Measurements from ENCODE around the gene EVX2.

The EVX2 gene

GRCh38 chr2:176109946-176110345 lies 26.2 kb upstream of the EVX2 start:
- DNase-seq (ENCODE audit: extremely low spot score): no peak
- TF ChIP-seq SP1 (IDR thresholded peaks at IDR 0.05) (no peak), FOXA1 (IDR thresholded peaks at IDR 0.05) (no peak), HDGF (IDR thresholded peaks at IDR 0.05; ENCODE audit: borderline replicate concordance) (no peak), TARDBP (IDR thresholded peaks at IDR 0.05) (no peak), ZNF384 (IDR thresholded peaks at IDR 0.05) (no peak), FOXK2 (IDR thresholded peaks at IDR 0.05) (no peak), L3MBTL2 (conservative IDR thresholded peaks at IDR 0.05) (no peak), ELF4 (IDR thresholded peaks at IDR 0.05) (no peak), BHLHE40 (IDR thresholded peaks at IDR 0.05; ENCODE audit: borderline replicate concordance) (no peak), ARNT (IDR thresholded peaks at IDR 0.05) (no peak), CTBP1 (IDR thresholded peaks at IDR 0.05; ENCODE audit: borderline replicate concordance) (no peak), FOXM1 (IDR thresholded peaks at IDR 0.05; ENCODE audit: borderline replicate concordance) (no peak), NFRKB (IDR thresholded peaks at IDR 0.05) (no peak), PKNOX1 (IDR thresholded peaks at IDR 0.05) (no peak), SUZ12 (IDR thresholded peaks at IDR 0.05) (no peak), LEF1 (IDR thresholded peaks at IDR 0.05; ENCODE audit: borderline replicate concordance) (no peak)
- POLR2A ChIA-PET: interaction anchor here (1.0 kb wide), 1 partner anchor 10 kb away, joined by 3 read pairs; no protein-coding TSS in a partner anchor
- CTCF ChIA-PET: interaction anchor here (0.7 kb wide), 1 partner anchor 735 kb away, joined by 3 read pairs; no protein-coding TSS in a partner anchor

- POLR2A ChIA-PET: interaction anchor here (1.0 kb wide), 1 partner anchor 11 kb away, joined by 3 read pairs; no protein-coding TSS in a partner anchor
- CTCF ChIA-PET: no interaction called here
- no peak for DNase-seq (ENCODE audit: extremely low spot score)
- TF ChIP-seq LEF1 (IDR thresholded peaks at IDR 0.05; ENCODE audit: borderline replicate concordance) (no peak), HDGF (IDR thresholded peaks at IDR 0.05; ENCODE audit: borderline replicate concordance) (no peak), L3MBTL2 (conservative IDR thresholded peaks at IDR 0.05) (no peak; the same call in 1 of the 2 replicates), BHLHE40 (IDR thresholded peaks at IDR 0.05; ENCODE audit: borderline replicate concordance) (no peak), FOXK2 (IDR thresholded peaks at IDR 0.05) (no peak), ARNT (IDR thresholded peaks at IDR 0.05) (no peak), ZNF384 (IDR thresholded peaks at IDR 0.05) (no peak), CTBP1 (IDR thresholded peaks at IDR 0.05; ENCODE audit: borderline replicate concordance) (no peak), ELF4 (IDR thresholded peaks at IDR 0.05) (no peak), TARDBP (IDR thresholded peaks at IDR 0.05) (no peak), PKNOX1 (IDR thresholded peaks at IDR 0.05) (no peak), FOXA1 (IDR thresholded peaks at IDR 0.05) (no peak), SUZ12 (IDR thresholded peaks at IDR 0.05) (no peak), SP1 (IDR thresholded peaks at IDR 0.05) (no peak), FOXM1 (IDR thresholded peaks at IDR 0.05; ENCODE audit: borderline replicate concordance) (no peak), NFRKB (IDR thresholded peaks at IDR 0.05) (no peak)
These were observed 25.6 kb upstream of the EVX2 start for GRCh38 chr2:176109192-176109901.

GRCh38 chr2:176107731-176108181 lies 24.0 kb upstream of the EVX2 start:
- TF ChIP-seq NFRKB (IDR thresholded peaks at IDR 0.05): no peak
- no peak for TF ChIP-seq BHLHE40 (IDR thresholded peaks at IDR 0.05; ENCODE audit: borderline replicate concordance)
- TF ChIP-seq ELF4 (IDR thresholded peaks at IDR 0.05): no peak
- no peak for TF ChIP-seq PKNOX1 (IDR thresholded peaks at IDR 0.05)
- TF ChIP-seq SP1 (IDR thresholded peaks at IDR 0.05): no peak
- no peak for TF ChIP-seq TARDBP (IDR thresholded peaks at IDR 0.05)
- TF ChIP-seq ZNF384 (IDR thresholded peaks at IDR 0.05): no peak
- no peak for TF ChIP-seq L3MBTL2 (conservative IDR thresholded peaks at IDR 0.05)
- no peak for TF ChIP-seq FOXM1 (IDR thresholded peaks at IDR 0.05; ENCODE audit: borderline replicate concordance)
- TF ChIP-seq ARNT (IDR thresholded peaks at IDR 0.05): no peak
- no peak for TF ChIP-seq FOXK2 (IDR thresholded peaks at IDR 0.05)
- TF ChIP-seq FOXA1 (IDR thresholded peaks at IDR 0.05): no peak
- no peak for TF ChIP-seq SUZ12 (IDR thresholded peaks at IDR 0.05)
- no peak for TF ChIP-seq LEF1 (IDR thresholded peaks at IDR 0.05; ENCODE audit: borderline replicate concordance)
- no peak for TF ChIP-seq CTBP1 (IDR thresholded peaks at IDR 0.05; ENCODE audit: borderline replicate concordance)
- TF ChIP-seq HDGF (IDR thresholded peaks at IDR 0.05; ENCODE audit: borderline replicate concordance): no peak
- ChIA-PET CTCF (no interaction called here), POLR2A (interaction anchor here (3.9 kb wide), 1 partner anchor 24 kb away, joined by 35 read pairs; the partner anchor contains the start of gene HOXD8)
- DNase-seq (ENCODE audit: extremely low spot score): no peak

GRCh38 chr2:176106581-176107539 lies 23.1 kb upstream of the EVX2 start, which contains the start of gene HOXD11:
HOXD11 (plus strand) TSS chr2:176107280; CDS start chr2:176107356, 76 bp downstream.
- DNase-seq (ENCODE audit: extremely low spot score): peak; percentile 81
- POLR2A ChIA-PET: interaction anchor here (1.3 to 5.7 kb wide), 6 partner anchors 12 to 300 kb away, joined by 3 to 117 read pairs (median 14); partner anchors contain the start of genes HOXD13 and HOXD8
- no peak for TF ChIP-seq SP1 (IDR thresholded peaks at IDR 0.05)
- no peak for TF ChIP-seq SUZ12 (IDR thresholded peaks at IDR 0.05)
- TF ChIP-seq BHLHE40 (IDR thresholded peaks at IDR 0.05; ENCODE audit: borderline replicate concordance): no peak; the same call in 1 of the 2 replicates
- peak; percentile 90; the same call in 1 of the 2 replicates for TF ChIP-seq LEF1 (IDR thresholded peaks at IDR 0.05; ENCODE audit: borderline replicate concordance)
- no peak for TF ChIP-seq HDGF (IDR thresholded peaks at IDR 0.05; ENCODE audit: borderline replicate concordance)
- TF ChIP-seq FOXM1 (IDR thresholded peaks at IDR 0.05; ENCODE audit: borderline replicate concordance): peak; percentile 54; the same call in 1 of the 2 replicates
- TF ChIP-seq ELF4 (IDR thresholded peaks at IDR 0.05): no peak
- peak; percentile 96 for TF ChIP-seq CTBP1 (IDR thresholded peaks at IDR 0.05; ENCODE audit: borderline replicate concordance)
- TF ChIP-seq NFRKB (IDR thresholded peaks at IDR 0.05): no peak
- TF ChIP-seq FOXA1 (IDR thresholded peaks at IDR 0.05): no peak
- no peak for TF ChIP-seq TARDBP (IDR thresholded peaks at IDR 0.05)
- no peak for TF ChIP-seq ZNF384 (IDR thresholded peaks at IDR 0.05)
- TF ChIP-seq ARNT (IDR thresholded peaks at IDR 0.05): peak; percentile 89
- peak; percentile 56; the same call in 1 of the 2 replicates for TF ChIP-seq L3MBTL2 (conservative IDR thresholded peaks at IDR 0.05)
- TF ChIP-seq PKNOX1 (IDR thresholded peaks at IDR 0.05): peak; percentile 97
- TF ChIP-seq FOXK2 (IDR thresholded peaks at IDR 0.05): no peak
- CTCF ChIA-PET: no interaction called here

All from HEK293T (cell line).